WTC11 (cell line): ENCODE results near the gene CGNL1. TPM values are rescaled to one million over a fixed set of nuclear protein-coding genes. Genes with fewer than 3 reads are reported as not detected.

Experiments
- ATAC-seq: fragments of 200-7000 bp; cut with Tn5 transposase; 2 replicates; pipeline ENCODE4 v1.10.0; 2021; ENCODE audit warnings: mild to moderate bottlenecking, moderate library complexity
- CTCF ChIA-PET: fragments of 300-600 bp; sonication (Branson Sonifier 250); formaldehyde crosslinking; loops from one replicate; lab custom pipeline; 2021; ENCODE audit warnings: antibody characterized with exemption; lab: Charles Lee
- POLR2A ChIA-PET: fragments of 350-600 bp; sonication (Branson Sonifier 250); formaldehyde crosslinking; loops from one replicate; lab custom pipeline; 2021; ENCODE audit warnings: antibody characterized with exemption; lab: Charles Lee
- DNase-seq: peaks from one replicate; pipeline ENCODE4 v3.0.0; 2021; ENCODE audit warnings: low spot score
- H3K27ac Mint-ChIP-seq: 2 replicates; pipeline ENCODE4 v1.8.0; 2021; ENCODE audit warnings: mixed read lengths
- H3K27me3 Mint-ChIP-seq: 2 replicates; pipeline ENCODE4 v1.8.0; 2021; ENCODE audit warnings: low read depth, mild to moderate bottlenecking, moderate library complexity, mixed read lengths
- H3K36me3 Mint-ChIP-seq: 2 replicates; pipeline ENCODE4 v1.8.0; 2021; ENCODE audit warnings: mixed read lengths
- H3K4me1 Mint-ChIP-seq: 2 replicates; pipeline ENCODE4 v1.8.0; 2022; ENCODE audit warnings: mixed read lengths
- H3K4me3 Mint-ChIP-seq: 2 replicates; pipeline ENCODE4 v1.8.0; 2021; ENCODE audit warnings: mild to moderate bottlenecking, moderate library complexity, mixed read lengths
- H3K9me3 Mint-ChIP-seq: 2 replicates; pipeline ENCODE4 v1.8.0; 2021; ENCODE audit warnings: mixed read lengths
- AFF4 ChIP-seq: sonication (generic); formaldehyde crosslinking; IDR thresholded peaks from 2 replicates; pipeline ENCODE4 v1.8.1; 2023; ENCODE audit warnings: mild to moderate bottlenecking, missing genetic modification reagents, borderline replicate concordance
- CDX4 ChIP-seq: fragments of 250-450 bp; sonication (Bioruptor Pico); IDR thresholded peaks from 2 replicates; pipeline ENCODE4 v1.9.0; 2021; ENCODE audit warnings: moderate library complexity, mild to moderate bottlenecking, inconsistent platforms, borderline replicate concordance
- CTCF ChIP-seq: fragments of 200-600 bp; IDR thresholded peaks from 2 replicates; pipeline ENCODE4 v1.8.0; 2022; ENCODE audit warnings: antibody characterized with exemption
- ERG ChIP-seq: fragments of 250-450 bp; sonication (Bioruptor Pico); IDR thresholded peaks from 2 replicates; pipeline ENCODE4 v1.8.0; 2021; ENCODE audit warnings: mild to moderate bottlenecking
- ESRRA ChIP-seq: sonication (generic); formaldehyde crosslinking; IDR thresholded peaks from 2 replicates; pipeline ENCODE4 v1.8.1; 2022; ENCODE audit warnings: mild to moderate bottlenecking, missing genetic modification reagents, borderline replicate concordance
- NFATC4 ChIP-seq: fragments of 250-450 bp; sonication (Bioruptor Pico); IDR thresholded peaks from 2 replicates; pipeline ENCODE4 v1.9.0; 2021; ENCODE audit warnings: mild to moderate bottlenecking
- NFE2L1 ChIP-seq: sonication (generic); formaldehyde crosslinking; IDR thresholded peaks from 2 replicates; pipeline ENCODE4 v1.8.1; 2023; ENCODE audit warnings: missing genetic modification reagents
- NR1H2 ChIP-seq: sonication (generic); formaldehyde crosslinking; IDR thresholded peaks from 2 replicates; pipeline ENCODE4 v1.9.0; 2021; ENCODE audit warnings: mild to moderate bottlenecking, moderate library complexity, missing genetic modification reagents
- PREB ChIP-seq: sonication (generic); formaldehyde crosslinking; IDR thresholded peaks from 2 replicates; pipeline ENCODE4 v1.8.1; 2022; ENCODE audit warnings: mild to moderate bottlenecking, missing genetic modification reagents, moderate library complexity, borderline replicate concordance
- SMAD4 ChIP-seq: sonication (generic); formaldehyde crosslinking; IDR thresholded peaks from 2 replicates; pipeline ENCODE4 v1.8.0; 2022; ENCODE audit warnings: mild to moderate bottlenecking, missing genetic modification reagents
- TEAD1 ChIP-seq: sonication (generic); formaldehyde crosslinking; IDR thresholded peaks from 2 replicates; pipeline ENCODE4 v1.8.0; 2022; ENCODE audit warnings: mild to moderate bottlenecking, missing genetic modification reagents
- USF2 ChIP-seq: sonication (generic); formaldehyde crosslinking; IDR thresholded peaks from 2 replicates; pipeline ENCODE4 v1.8.1; 2023; ENCODE audit warnings: mild to moderate bottlenecking, missing genetic modification reagents, moderate library complexity
- ZBTB21 ChIP-seq: sonication (generic); formaldehyde crosslinking; IDR thresholded peaks from 2 replicates; pipeline ENCODE4 v1.8.1; 2023; ENCODE audit warnings: mild to moderate bottlenecking, missing genetic modification reagents, borderline replicate concordance
- ZNF281 ChIP-seq: sonication (generic); formaldehyde crosslinking; IDR thresholded peaks from 2 replicates; pipeline ENCODE4 v1.8.0; 2023; ENCODE audit warnings: mild to moderate bottlenecking, missing genetic modification reagents
- ZNF423 ChIP-seq: fragments of 250-450 bp; sonication (Bioruptor Pico); IDR thresholded peaks from 2 replicates; pipeline ENCODE4 v2.1.2; 2022; ENCODE audit warnings: mild to moderate bottlenecking, moderate library complexity
- ZNF671 ChIP-seq: fragments of 250-450 bp; sonication (Bioruptor Pico); IDR thresholded peaks from 2 replicates; pipeline ENCODE4 v1.8.0; 2021; ENCODE audit warnings: mild to moderate bottlenecking
- total RNA-seq: library from RNA; stranded (reverse); gene quantifications from 3 replicates; pipeline ENCODE4 v1.2.3, GENCODE V29; 2021

Gene CGNL1
- total RNA-seq, 1 experiment from 2014 or later, result 57.3 TPM

- Mint-ChIP-seq H3K4me3 (peak overlapping the region; percentile 74), H3K27ac (peak overlapping the region; percentile 97), H3K36me3 (peaks cover 10% of the 10 kb centered on the region)
- no peak for TF ChIP-seq SMAD4
- TF ChIP-seq ZNF281, result no peak
- TF ChIP-seq ZBTB21 (CRISPR knock-in tag), result no peak
- no peak for TF ChIP-seq NFATC4 (CRISPR knock-in tag)
- TF ChIP-seq NR1H2 (CRISPR knock-in tag), result no peak
- TF ChIP-seq ZNF671, result no peak
- no peak; the same call in 1 of the 2 replicates for TF ChIP-seq TEAD1 (CRISPR knock-in tag)
- no peak for TF ChIP-seq NFE2L1
- TF ChIP-seq, all 79 proteins: peak for 0
- POLR2A ChIA-PET, result interaction anchor here (0.7 to 1.4 kb wide), 3 partner anchors 11 to 47 kb away, joined by 3 to 10 read pairs (median 3); partner anchors contain the start of gene CGNL1
- CTCF ChIA-PET, result interaction anchor here (0.7 to 2.2 kb wide), 16 partner anchors 11 to 172 kb away, joined by 3 to 16 read pairs (median 4); partner anchors contain the start of gene CGNL1
- ATAC-seq (peak; percentile 71), DNase-seq (peak; percentile 59)
- no peaks in the 10 kb centered on the region for H3K27me3 Mint-ChIP-seq
- H3K9me3 Mint-ChIP-seq, result peaks cover 5% of the 10 kb centered on the region; the same call in 1 of the 2 replicates
- peaks cover 93% of the 10 kb centered on the region for H3K4me1 Mint-ChIP-seq
Observed at GRCh38 chr15:57387564-57388076, 11.3 kb downstream of the CGNL1 start.

- Mint-ChIP-seq H3K27ac (peak overlapping the region; percentile 97), H3K4me3 (peak overlapping the region; percentile 74), H3K36me3 (peaks cover 10% of the 10 kb centered on the region), H3K9me3 (peaks cover 5% of the 10 kb centered on the region; the same call in 1 of the 2 replicates), H3K27me3 (no peaks in the 10 kb centered on the region), H3K4me1 (peaks cover 88% of the 10 kb centered on the region)
- ChIA-PET POLR2A (interaction anchor here (0.7 to 1.4 kb wide), 2 partner anchors 12 to 47 kb away, joined by 3 to 10 read pairs; partner anchors contain the start of gene CGNL1), CTCF (interaction anchor here (0.9 to 2.2 kb wide), 9 partner anchors 12 to 145 kb away, joined by 3 to 16 read pairs (median 6); partner anchors contain the start of gene CGNL1)
- no peak for DNase-seq
- no peak for ATAC-seq
- no peak for TF ChIP-seq CDX4 (CRISPR knock-in tag)
- no peak for TF ChIP-seq CTCF
- TF ChIP-seq ZNF423 (CRISPR knock-in tag), result no peak
- TF ChIP-seq ESRRA (CRISPR knock-in tag), result no peak
- no peak for TF ChIP-seq PREB
- TF ChIP-seq USF2 (CRISPR knock-in tag), result no peak
- TF ChIP-seq AFF4 (CRISPR knock-in tag), result no peak
- TF ChIP-seq TEAD1 (CRISPR knock-in tag), result no peak
- TF ChIP-seq ERG, result no peak
- no peak for TF ChIP-seq ZBTB21 (CRISPR knock-in tag)
Observed at GRCh38 chr15:57388464-57388863, 12.2 kb downstream of the CGNL1 start.
